Measurements from ENCODE around the gene DNASE1L2. TPM values are rescaled to one million over a fixed set of nuclear protein-coding genes. Genes with fewer than 3 reads are reported as not detected.

Gene DNASE1L2
- total and polyA plus RNA-seq, 4 donors, result 0.38 to 1.1 (median 0.73) TPM

- intact Hi-C loops (cut with DNase I), result no loop called here
- peak; percentile 98 for ATAC-seq (ENCODE audit: low FRiP score)
These were observed 31.8 kb downstream of the DNASE1L2 start, which contains the start of gene RNPS1 for GRCh38 chr16:2267913-2268666. Gene RNPS1, minus strand, starts transcription at chr16:2268126. Its CDS starts 3,483 bp downstream, at chr16:2264643.

GRCh38 chr16:2270070-2270462 lies 33.8 kb downstream of the DNASE1L2 start:
- no peak overlapping the region for H3K27ac ChIP-seq (ENCODE audit: low read depth in 1 of 2, low read length in 2 of 2)
- no peaks in the 10 kb centered on the region for H3K36me3 ChIP-seq (ENCODE audit: control insufficient read depth in 1 of 2, insufficient read depth in 2 of 2, low read length in 1 of 2)
- H3K4me1 ChIP-seq (ENCODE audit: control insufficient read depth in 1 of 2, insufficient read depth in 2 of 2, low read length in 2 of 2), result no peaks in the 10 kb centered on the region
- ATAC-seq (ENCODE audit: low FRiP score) (no peak), DNase-seq (no peak)
- intact Hi-C loops (cut with DNase I), result no loop called here
- no peaks in the 10 kb centered on the region for H3K9me3 ChIP-seq (ENCODE audit: control insufficient read depth, low read length)
- H3K4me3 ChIP-seq (ENCODE audit: low read length in 2 of 2), result no peak overlapping the region
- WGBS, 2 donors, result 87% methylated on average over 9 of the region's 9 CpGs
- no peaks in the 10 kb centered on the region for H3K27me3 ChIP-seq (ENCODE audit: control insufficient read depth in 1 of 2, insufficient read depth in 2 of 2, low read length in 1 of 2)

More at GRCh38 chr16:2267913-2268666, 31.8 kb downstream of the DNASE1L2 start, which contains the start of gene RNPS1:
- Histone ChIP-seq H3K36me3 (ENCODE audit: control insufficient read depth in 1 of 2, insufficient read depth in 2 of 2, low read length in 1 of 2) (no peaks in the 10 kb centered on the region), H3K27ac (ENCODE audit: low read depth in 1 of 2, low read length in 2 of 2) (peak within 1 kb of the TSS in 1 of 2 donors; percentile 86), H3K27me3 (ENCODE audit: control insufficient read depth in 1 of 2, insufficient read depth in 2 of 2, low read length in 1 of 2) (no peaks in the 10 kb centered on the region), H3K9me3 (ENCODE audit: control insufficient read depth, low read length) (no peaks in the 10 kb centered on the region), H3K4me1 (ENCODE audit: control insufficient read depth in 1 of 2, insufficient read depth in 2 of 2, low read length in 2 of 2) (no peaks in the 10 kb centered on the region), H3K4me3 (ENCODE audit: low read length in 2 of 2) (peak within 1 kb of the TSS; percentile 54 to 69)
- peak; percentile 98 to 99 for DNase-seq
- WGBS, 2 donors, result 1% methylated on average over 87 to 88 of the region's 88 CpGs

- H3K27me3 ChIP-seq (ENCODE audit: control insufficient read depth in 1 of 2, insufficient read depth in 2 of 2, low read length in 1 of 2), result no peaks in the 10 kb centered on the region
- no peak overlapping the region for H3K27ac ChIP-seq (ENCODE audit: low read depth in 1 of 2, low read length in 2 of 2)
- intact Hi-C loops (cut with DNase I), result no loop called here
- H3K36me3 ChIP-seq (ENCODE audit: control insufficient read depth in 1 of 2, insufficient read depth in 2 of 2, low read length in 1 of 2), result no peaks in the 10 kb centered on the region
- H3K4me3 ChIP-seq (ENCODE audit: low read length in 2 of 2), result no peak overlapping the region
- ATAC-seq (ENCODE audit: low FRiP score) (no peak), DNase-seq (no peak)
- no peaks in the 10 kb centered on the region for H3K4me1 ChIP-seq (ENCODE audit: control insufficient read depth in 1 of 2, insufficient read depth in 2 of 2, low read length in 2 of 2)
- WGBS, 2 donors, result 79 to 83% methylated on average over 15 of the region's 15 CpGs
- no peaks in the 10 kb centered on the region for H3K9me3 ChIP-seq (ENCODE audit: control insufficient read depth, low read length)
These were observed 34.6 kb downstream of the DNASE1L2 start for GRCh38 chr16:2270588-2271470.

GRCh38 chr16:2271848-2272461 lies 35.7 kb downstream of the DNASE1L2 start:
- Histone ChIP-seq H3K4me1 (ENCODE audit: control insufficient read depth in 1 of 2, insufficient read depth in 2 of 2, low read length in 2 of 2) (no peaks in the 10 kb centered on the region), H3K4me3 (ENCODE audit: low read length in 2 of 2) (no peak overlapping the region), H3K9me3 (ENCODE audit: control insufficient read depth, low read length) (no peaks in the 10 kb centered on the region), H3K27ac (ENCODE audit: low read depth in 1 of 2, low read length in 2 of 2) (no peak overlapping the region), H3K36me3 (ENCODE audit: control insufficient read depth in 1 of 2, insufficient read depth in 2 of 2, low read length in 1 of 2) (no peaks in the 10 kb centered on the region), H3K27me3 (ENCODE audit: control insufficient read depth in 1 of 2, insufficient read depth in 2 of 2, low read length in 1 of 2) (no peaks in the 10 kb centered on the region)
- 86 to 88% methylated on average over 14 of the region's 14 CpGs for WGBS, 2 donors
- no peak for ATAC-seq (ENCODE audit: low FRiP score)
- DNase-seq, result no peak
- intact Hi-C loops (cut with DNase I), result no loop called here

DNA sequence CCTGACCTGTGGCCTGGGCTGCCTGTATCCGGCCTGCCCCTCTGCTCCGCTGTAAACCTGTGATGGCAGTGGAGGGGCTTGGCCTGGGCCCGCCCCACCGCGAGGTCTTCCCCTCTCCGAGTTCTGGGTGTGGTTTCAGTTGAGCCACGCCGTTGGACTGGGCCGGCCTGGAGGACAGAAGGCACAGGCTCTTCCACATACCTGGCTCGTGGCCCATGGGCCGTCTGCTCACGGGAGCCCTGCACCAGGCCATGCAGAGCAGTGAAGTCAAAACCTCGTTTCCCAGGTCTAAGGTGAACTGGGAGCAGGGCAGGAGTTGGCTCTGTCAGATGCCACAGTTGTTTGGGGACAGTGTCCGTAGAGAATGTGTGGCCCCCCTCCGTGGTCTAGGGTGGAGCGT lies 37.2 kb downstream of the DNASE1L2 start:
- Histone ChIP-seq H3K9me3 (ENCODE audit: control insufficient read depth, low read length) (no peaks in the 10 kb centered on the region), H3K36me3 (ENCODE audit: control insufficient read depth in 1 of 2, insufficient read depth in 2 of 2, low read length in 1 of 2) (no peaks in the 10 kb centered on the region), H3K4me1 (ENCODE audit: control insufficient read depth in 1 of 2, insufficient read depth in 2 of 2, low read length in 2 of 2) (no peaks in the 10 kb centered on the region), H3K27me3 (ENCODE audit: control insufficient read depth in 1 of 2, insufficient read depth in 2 of 2, low read length in 1 of 2) (no peaks in the 10 kb centered on the region), H3K4me3 (ENCODE audit: low read length in 2 of 2) (no peak overlapping the region), H3K27ac (ENCODE audit: low read depth in 1 of 2, low read length in 2 of 2) (no peak overlapping the region)
- ATAC-seq (ENCODE audit: low FRiP score), result no peak
- no peak for DNase-seq
- intact Hi-C loops (cut with DNase I), result no loop called here
- 78 to 83% methylated on average over 16 of the region's 16 CpGs for WGBS, 2 donors

DNA sequence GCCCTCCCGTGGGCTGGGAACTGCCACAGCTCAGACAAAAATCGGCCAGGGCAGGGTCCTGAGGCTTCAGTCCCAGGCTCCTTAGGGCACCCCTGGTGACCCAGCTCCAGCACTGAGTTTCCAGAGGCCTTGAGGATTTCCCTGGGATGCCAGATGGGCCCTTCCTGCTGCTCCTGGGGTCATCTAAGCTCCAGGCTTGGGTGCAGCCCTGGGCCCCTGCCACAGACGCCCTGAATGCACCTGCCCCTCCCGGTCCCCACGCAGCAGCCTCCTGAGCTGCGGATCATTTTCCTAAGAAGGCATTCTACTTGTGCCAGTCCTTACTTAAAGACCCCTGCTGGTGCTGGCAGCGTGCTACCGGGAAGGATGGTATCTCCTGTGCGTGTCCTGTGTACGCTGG lies 37.7 kb downstream of the DNASE1L2 start:
- no peaks in the 10 kb centered on the region for H3K9me3 ChIP-seq (ENCODE audit: control insufficient read depth, low read length)
- WGBS, 2 donors, result 79 to 85% methylated on average over 10 of the region's 10 CpGs

GRCh38 chr16:2275476-2276367 lies 39.5 kb downstream of the DNASE1L2 start:
- Histone ChIP-seq H3K4me1 (ENCODE audit: control insufficient read depth in 1 of 2, insufficient read depth in 2 of 2, low read length in 2 of 2) (no peaks in the 10 kb centered on the region), H3K36me3 (ENCODE audit: control insufficient read depth in 1 of 2, insufficient read depth in 2 of 2, low read length in 1 of 2) (no peaks in the 10 kb centered on the region), H3K9me3 (ENCODE audit: control insufficient read depth, low read length) (no peaks in the 10 kb centered on the region), H3K27me3 (ENCODE audit: control insufficient read depth in 1 of 2, insufficient read depth in 2 of 2, low read length in 1 of 2) (no peaks in the 10 kb centered on the region), H3K4me3 (ENCODE audit: low read length in 2 of 2) (no peak overlapping the region), H3K27ac (ENCODE audit: low read depth in 1 of 2, low read length in 2 of 2) (no peak overlapping the region)
- 75 to 78% methylated on average over 30 of the region's 30 CpGs for WGBS, 2 donors
- no peak for DNase-seq
- ATAC-seq (ENCODE audit: low FRiP score), result no peak
- intact Hi-C loops (cut with DNase I), result no loop called here

More for the DNA sequence above, 37.7 kb downstream of the DNASE1L2 start:
- Histone ChIP-seq H3K27me3 (ENCODE audit: control insufficient read depth in 1 of 2, insufficient read depth in 2 of 2, low read length in 1 of 2) (no peaks in the 10 kb centered on the region), H3K27ac (ENCODE audit: low read depth in 1 of 2, low read length in 2 of 2) (no peak overlapping the region), H3K4me1 (ENCODE audit: control insufficient read depth in 1 of 2, insufficient read depth in 2 of 2, low read length in 2 of 2) (no peaks in the 10 kb centered on the region), H3K4me3 (ENCODE audit: low read length in 2 of 2) (no peak overlapping the region), H3K36me3 (ENCODE audit: control insufficient read depth in 1 of 2, insufficient read depth in 2 of 2, low read length in 1 of 2) (no peaks in the 10 kb centered on the region)
- DNase-seq (no peak), ATAC-seq (ENCODE audit: low FRiP score) (no peak)
- intact Hi-C loops (cut with DNase I), result no loop called here

Data from aorta (tissue), 5 donors.